ENCODE measurements around the gene CAMLG. TPM values are rescaled to one million over a fixed set of nuclear protein-coding genes. Genes with fewer than 3 reads are reported as not detected.
"Not testable (repeated sequence)": the region's sequence is repeated elsewhere in the genome, so short reads cannot be mapped to it uniquely, and the experiment has no call there.

The CAMLG gene
- total RNA-seq, 2 donors from 2014 or later = 18.4 to 24.4 TPM

- H3K4me1 ChIP-seq (ENCODE audit: control insufficient read depth in 1 of 2, low read depth in 2 of 2) = peaks cover 8 to 18% of the 10 kb centered on the region in 2 donors
- peak within 1 kb of the TSS; percentile 87 for H3K4me3 ChIP-seq
- H3K27ac ChIP-seq = peak within 1 kb of the TSS; percentile 21 to 66
- H3K9me3 ChIP-seq = no peaks in the 10 kb centered on the region
- no peaks in the 10 kb centered on the region for H3K27me3 ChIP-seq (replicated peaks; ENCODE audit: insufficient read depth)
- ATAC-seq (ENCODE audit: insufficient number of reproducible peaks, low FRiP score, low read depth) (peak; percentile 73), DNase-seq (ENCODE audit: low spot score) (peak; percentile 79)
- no peaks in the 10 kb centered on the region for H3K36me3 ChIP-seq
- peak; percentile 69 for TF ChIP-seq CTCF (IDR thresholded peaks at IDR 0.05)
Measured at GRCh38 chr5:134758504-134759341, 20.4 kb downstream of the CAMLG start, which contains the start of gene DDX46. TSS of gene DDX46 (plus strand) at chr5:134758779. CDS start at chr5:134758939, 160 bp downstream.

DNA sequence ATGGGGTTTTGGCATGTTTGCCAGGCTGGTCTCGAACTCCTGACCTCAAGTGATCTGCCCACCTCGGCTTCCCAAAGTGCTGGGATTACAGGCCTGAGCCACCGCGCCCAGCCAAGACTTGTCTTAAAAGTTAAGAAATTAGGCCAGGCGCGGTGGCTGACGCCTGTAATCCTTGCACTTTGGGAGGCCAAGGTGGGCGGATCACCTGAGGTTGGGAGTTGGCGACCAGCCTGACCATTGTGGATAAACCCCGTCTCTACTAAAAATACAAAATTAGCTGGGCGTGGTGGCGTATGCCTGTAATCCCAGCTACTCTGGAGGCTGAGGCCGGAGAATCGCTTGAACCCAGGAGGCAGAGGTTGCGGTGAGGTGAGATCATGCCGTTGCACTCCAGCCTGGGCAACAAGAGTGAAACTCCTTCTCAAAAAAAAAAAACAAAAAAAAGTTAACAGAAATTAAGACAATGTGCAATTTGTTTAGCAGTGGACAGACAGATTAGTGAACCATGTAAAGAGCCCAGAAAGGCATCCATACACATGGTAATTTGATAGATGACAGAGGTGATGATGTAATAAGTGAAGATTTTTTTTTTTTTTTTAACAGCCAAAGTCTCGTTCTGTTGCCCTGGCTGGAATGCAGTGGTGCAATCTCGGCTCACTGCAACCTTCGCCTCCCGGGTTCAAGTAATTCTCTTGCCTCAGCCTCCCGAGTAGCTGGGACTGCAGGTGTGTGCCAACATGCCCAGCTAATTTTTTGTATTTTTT is 29.4 kb downstream of the CAMLG start:
- peaks cover 65% of the 10 kb centered on the region for H3K36me3 ChIP-seq
- not testable (repeated sequence) for H3K4me1 ChIP-seq (ENCODE audit: control insufficient read depth in 1 of 2, low read depth in 2 of 2); H3K27ac ChIP-seq; H3K9me3 ChIP-seq; H3K4me3 ChIP-seq; H3K27me3 ChIP-seq (replicated peaks; ENCODE audit: insufficient read depth); ATAC-seq (ENCODE audit: insufficient number of reproducible peaks, low FRiP score, low read depth); DNase-seq (ENCODE audit: low spot score)

DNA sequence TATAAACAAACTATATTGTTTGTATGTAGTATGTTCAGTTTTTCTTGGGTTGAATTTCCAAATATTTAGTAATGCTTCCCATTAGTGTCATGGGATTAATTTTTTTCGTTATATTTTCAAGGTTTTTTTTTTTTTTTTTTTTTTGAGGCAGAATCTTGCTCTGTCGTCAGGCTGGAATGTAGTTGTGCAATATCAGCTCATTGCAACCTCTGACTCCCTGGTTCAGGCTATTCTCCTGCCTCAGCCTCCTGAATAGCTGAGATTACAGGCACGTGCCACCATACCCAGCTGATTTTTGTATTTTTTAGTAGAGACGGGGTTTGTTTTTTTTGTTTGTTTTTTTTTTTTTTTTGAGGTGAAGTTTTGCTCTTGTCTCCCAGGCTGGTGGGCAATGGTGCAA is 30.9 kb downstream of the CAMLG start:
- Histone ChIP-seq H3K4me3 (no peak overlapping the region), H3K27me3 (replicated peaks; ENCODE audit: insufficient read depth) (no peaks in the 10 kb centered on the region), H3K9me3 (no peaks in the 10 kb centered on the region), H3K27ac (no peak overlapping the region), H3K4me1 (ENCODE audit: control insufficient read depth in 1 of 2, low read depth in 2 of 2) (no peaks in the 10 kb centered on the region), H3K36me3 (peaks cover 72% of the 10 kb centered on the region)
- ATAC-seq (ENCODE audit: insufficient number of reproducible peaks, low FRiP score, low read depth) = no peak
- no peak for DNase-seq (ENCODE audit: low spot score)
- no peak for TF ChIP-seq CTCF (IDR thresholded peaks at IDR 0.05)

- Histone ChIP-seq H3K27me3 (replicated peaks; ENCODE audit: insufficient read depth) (no peaks in the 10 kb centered on the region), H3K4me3 (no peak overlapping the region), H3K36me3 (peaks cover 50% of the 10 kb centered on the region), H3K4me1 (ENCODE audit: control insufficient read depth in 1 of 2, low read depth in 2 of 2) (no peaks in the 10 kb centered on the region), H3K9me3 (no peaks in the 10 kb centered on the region), H3K27ac (no peak overlapping the region)
- ATAC-seq (ENCODE audit: insufficient number of reproducible peaks, low FRiP score, low read depth) = no peak
- no peak for DNase-seq (ENCODE audit: low spot score)
- no peak for TF ChIP-seq CTCF (IDR thresholded peaks at IDR 0.05)
Measured at GRCh38 chr5:134772461-134773125, 34.2 kb downstream of the CAMLG start.

- Histone ChIP-seq H3K27ac (no peak overlapping the region), H3K27me3 (replicated peaks; ENCODE audit: insufficient read depth) (no peaks in the 10 kb centered on the region), H3K36me3 (peaks cover 24% of the 10 kb centered on the region), H3K4me1 (ENCODE audit: control insufficient read depth in 1 of 2, low read depth in 2 of 2) (no peaks in the 10 kb centered on the region), H3K4me3 (no peak overlapping the region), H3K9me3 (no peaks in the 10 kb centered on the region)
- no peak for DNase-seq (ENCODE audit: low spot score)
- no peak for TF ChIP-seq CTCF (IDR thresholded peaks at IDR 0.05)
- no peak for ATAC-seq (ENCODE audit: insufficient number of reproducible peaks, low FRiP score, low read depth)
Measured at GRCh38 chr5:134777366-134777765, 39.0 kb downstream of the CAMLG start.
